ENCODE results near the gene RAD9A.

DNA sequence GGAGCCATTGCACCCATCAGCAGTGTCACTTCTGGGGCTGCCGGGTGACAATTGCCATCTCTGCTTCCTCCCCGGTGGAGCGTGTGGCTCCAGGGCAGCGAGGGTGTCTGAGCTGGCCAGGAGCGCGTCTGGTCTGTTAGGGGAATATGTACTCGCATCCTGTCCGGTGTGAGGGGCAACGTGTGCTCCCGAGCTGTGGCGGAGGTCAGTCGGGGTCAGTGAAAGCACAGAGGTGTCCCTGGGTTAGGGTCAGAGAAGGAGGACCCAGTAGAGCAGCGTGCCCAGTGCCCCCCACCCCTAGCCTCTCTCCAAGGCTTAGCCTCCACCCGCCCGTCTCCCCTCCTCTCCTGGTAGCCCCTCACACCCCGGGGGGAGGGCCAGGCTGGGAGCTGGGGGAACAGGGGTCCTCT lies 19.9 kb upstream of the RAD9A start:
- TF ChIP-seq, protein P1, sequence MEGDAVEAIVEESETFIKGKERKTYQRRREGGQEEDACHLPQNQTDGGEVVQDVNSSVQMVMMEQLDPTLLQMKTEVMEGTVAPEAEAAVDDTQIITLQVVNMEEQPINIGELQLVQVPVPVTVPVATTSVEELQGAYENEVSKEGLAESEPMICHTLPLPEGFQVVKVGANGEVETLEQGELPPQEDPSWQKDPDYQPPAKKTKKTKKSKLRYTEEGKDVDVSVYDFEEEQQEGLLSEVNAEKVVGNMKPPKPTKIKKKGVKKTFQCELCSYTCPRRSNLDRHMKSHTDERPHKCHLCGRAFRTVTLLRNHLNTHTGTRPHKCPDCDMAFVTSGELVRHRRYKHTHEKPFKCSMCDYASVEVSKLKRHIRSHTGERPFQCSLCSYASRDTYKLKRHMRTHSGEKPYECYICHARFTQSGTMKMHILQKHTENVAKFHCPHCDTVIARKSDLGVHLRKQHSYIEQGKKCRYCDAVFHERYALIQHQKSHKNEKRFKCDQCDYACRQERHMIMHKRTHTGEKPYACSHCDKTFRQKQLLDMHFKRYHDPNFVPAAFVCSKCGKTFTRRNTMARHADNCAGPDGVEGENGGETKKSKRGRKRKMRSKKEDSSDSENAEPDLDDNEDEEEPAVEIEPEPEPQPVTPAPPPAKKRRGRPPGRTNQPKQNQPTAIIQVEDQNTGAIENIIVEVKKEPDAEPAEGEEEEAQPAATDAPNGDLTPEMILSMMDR (IDR thresholded peaks at IDR 0.05): no peak
- no peak for TF ChIP-seq ZFX (IDR thresholded peaks at IDR 0.05; ENCODE audit: borderline replicate concordance)

All from 22Rv1 (cell line).